HG03342 (cell line): ENCODE measurements around the gene MAGI3.
"Not testable (repeated sequence)": the region's sequence is repeated elsewhere in the genome, so short reads cannot be mapped to it uniquely, and the experiment has no call there.

Source experiments
- ATAC-seq: cut with Tn5 transposase; IDR thresholded peaks from one replicate; pipeline ENCODE4 v1.9.1; 2021; ENCODE audit warnings: mild to moderate bottlenecking, moderate library complexity; ENCODE audit not compliant: unreplicated experiment

The MAGI3 gene

DNA sequence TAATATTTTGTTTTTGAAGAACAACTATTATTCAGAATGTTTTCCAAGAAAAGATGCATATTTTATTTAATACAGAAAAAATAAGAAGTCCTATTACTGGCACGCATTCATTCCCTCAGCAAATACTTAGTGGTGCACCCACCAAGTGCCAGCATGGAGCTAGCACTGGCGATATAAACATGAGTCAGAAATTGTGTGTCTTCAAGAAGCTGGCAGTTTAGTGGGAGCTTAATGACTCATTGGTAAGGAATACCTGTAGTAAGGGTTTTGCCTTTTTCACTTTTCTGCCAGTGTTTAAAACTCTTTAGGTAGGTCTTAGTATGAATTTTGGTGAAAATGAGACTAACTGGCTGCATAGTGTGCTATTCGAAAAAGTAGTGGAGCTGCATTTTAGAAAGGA lies 6.3 kb downstream of the MAGI3 start:
- no peak for ATAC-seq

DNA sequence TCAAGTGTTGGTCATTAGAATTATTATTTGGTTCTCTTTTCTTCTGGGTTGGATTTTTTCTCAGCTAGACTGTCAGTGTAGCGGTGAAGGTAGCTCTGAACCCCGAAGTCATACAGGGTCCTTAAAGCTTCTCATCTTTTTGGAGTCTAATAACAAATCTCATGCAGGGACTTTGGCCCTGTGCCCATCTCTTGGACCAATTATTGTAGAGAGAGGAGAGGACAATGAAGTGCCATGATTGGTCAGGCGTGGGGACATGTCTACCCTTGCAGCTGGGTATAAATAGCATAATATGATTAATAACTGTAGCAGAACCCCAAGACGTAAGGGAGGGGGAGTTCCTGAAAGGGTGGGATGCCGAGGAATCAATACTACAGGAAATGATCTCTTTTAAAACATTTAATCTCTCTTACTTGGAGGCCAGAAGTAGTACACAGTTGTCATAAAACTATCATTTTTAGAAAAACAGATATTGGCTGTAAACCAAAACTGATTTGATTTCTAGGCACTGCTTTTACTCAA lies 8.8 kb downstream of the MAGI3 start:
- ATAC-seq = no peak

DNA sequence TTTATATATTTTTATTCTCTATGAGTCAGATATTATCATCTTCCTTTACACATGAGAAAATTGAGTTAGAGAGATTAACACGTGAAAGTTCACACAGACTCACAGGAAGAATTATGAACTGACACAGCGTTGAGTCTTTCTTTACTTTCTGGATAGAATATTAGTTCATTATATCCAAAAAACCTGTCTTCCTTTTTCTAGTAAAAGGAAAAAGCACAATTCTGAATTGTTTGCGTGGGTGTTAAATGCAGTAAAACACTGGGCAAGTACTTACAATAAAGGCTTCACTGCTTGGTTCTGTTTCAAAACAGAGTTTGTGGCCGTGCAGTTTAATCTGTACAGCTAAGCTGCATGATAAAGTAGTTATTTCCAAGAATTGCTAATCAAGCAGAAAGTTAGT lies 10.8 kb downstream of the MAGI3 start:
- no peak for ATAC-seq

DNA sequence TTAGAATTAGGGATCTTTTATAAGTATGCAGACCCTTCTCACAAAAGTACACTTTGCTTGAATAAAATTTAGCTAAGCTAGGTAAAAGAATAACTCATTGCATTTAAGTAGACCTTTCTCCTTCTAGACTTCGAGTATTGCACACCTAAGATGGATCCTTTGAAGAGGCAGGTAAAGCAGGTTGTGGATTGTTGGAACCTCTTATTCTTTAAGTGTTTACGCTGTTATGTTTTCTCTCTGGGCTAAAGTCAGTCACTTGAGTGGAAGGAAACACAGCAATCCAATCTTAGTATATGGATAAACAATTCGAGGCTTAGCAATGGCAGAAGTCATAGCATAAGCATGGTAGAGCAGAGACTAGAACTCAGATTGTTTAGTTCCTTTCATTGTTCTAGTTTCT lies 11.4 kb downstream of the MAGI3 start:
- ATAC-seq = no peak

DNA sequence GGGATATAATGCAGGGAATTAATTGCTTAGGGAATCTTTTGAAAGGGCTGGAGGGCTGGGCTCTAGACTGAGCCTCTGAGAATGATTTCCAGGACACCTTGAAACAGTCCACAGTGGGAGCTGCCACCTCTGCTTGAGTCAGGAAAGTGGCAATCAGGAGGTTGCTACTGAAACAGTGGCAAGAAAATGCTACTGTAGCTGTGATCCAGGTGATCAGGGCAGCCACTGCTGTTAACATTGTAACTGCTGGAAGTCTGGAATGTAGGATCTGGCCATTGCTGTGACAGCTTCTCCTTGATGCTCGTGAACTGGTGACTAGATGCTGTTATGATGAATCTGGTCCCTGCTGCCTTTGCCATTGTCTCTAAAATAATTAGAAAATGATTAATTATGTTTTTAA lies 12.8 kb downstream of the MAGI3 start:
- no peak for ATAC-seq

DNA sequence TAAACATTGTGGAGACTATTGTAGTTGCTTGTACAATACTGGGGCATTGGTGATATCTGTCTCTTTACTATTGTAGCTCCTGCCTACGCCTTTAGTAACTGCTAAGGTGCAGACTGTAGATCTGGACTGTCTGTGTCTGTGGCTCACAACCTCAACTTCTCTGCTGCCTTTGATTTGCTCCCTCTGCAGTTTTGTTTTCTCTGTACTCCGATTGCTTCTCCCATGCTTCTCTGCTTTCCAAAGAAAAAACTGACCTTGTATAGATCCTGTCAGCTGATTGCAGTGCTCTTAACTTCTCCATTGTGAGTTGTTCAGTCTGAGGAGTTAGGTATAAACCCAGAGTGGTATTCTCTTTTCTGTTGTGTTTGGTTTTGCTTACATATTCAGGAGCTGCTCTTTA lies 15.3 kb downstream of the MAGI3 start:
- ATAC-seq = no peak

DNA sequence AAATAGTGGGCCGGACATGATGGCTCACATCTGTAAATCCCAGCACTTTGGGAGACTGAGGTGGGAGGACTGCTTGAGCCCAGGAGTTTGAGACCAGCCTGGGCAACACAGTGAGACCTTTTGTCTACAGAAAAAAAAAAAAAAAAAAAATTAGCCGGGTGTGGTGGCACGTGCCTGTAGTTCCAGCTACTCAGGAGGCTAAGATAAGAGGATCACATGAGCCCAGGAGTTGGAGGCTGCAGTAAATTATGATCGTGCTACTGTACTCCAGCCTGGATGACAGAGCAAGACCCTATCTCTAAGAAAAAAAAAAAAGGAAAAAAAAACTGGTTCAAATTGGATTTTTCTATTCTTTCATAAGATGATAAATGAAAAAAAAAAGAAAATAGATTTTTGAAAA lies 15.8 kb downstream of the MAGI3 start:
- not testable (repeated sequence) for ATAC-seq

DNA sequence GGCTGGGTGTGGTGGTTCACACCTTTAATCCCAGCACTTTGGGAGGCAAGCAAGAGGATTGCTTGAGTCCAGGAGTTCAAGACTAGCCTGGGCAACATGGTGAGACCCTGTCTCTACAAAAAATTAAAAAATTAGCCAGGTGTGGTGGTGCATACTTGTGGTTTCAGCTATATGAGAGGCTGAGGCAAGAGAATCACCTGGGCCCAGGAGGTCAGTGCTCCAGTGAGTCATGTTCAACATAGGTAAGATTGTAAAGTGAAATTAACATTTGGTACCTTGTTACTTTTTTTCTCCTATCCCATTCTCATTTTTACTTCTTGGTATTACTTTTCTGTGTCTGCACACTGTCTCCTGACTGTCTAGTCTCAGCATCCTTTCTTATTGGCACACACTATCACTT lies 19.0 kb downstream of the MAGI3 start:
- no peak for ATAC-seq

DNA sequence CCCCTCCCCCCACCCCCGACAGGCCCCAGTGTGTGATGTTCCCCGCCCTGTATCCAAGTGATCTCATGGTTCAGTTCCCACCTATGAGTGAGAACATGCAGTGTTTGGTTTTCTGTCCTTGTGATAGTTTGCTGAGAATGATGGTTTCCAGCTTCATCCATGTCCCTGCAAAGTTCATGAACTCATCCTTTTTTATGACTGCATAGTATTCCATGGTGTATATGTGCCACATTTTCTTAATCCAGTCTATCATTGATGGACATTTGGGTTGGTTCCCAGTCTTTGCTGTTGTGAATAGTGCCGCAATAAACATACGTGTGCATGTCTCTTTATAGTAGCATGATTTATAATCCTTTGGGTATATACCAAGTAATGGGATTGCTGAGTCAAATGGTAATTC lies 21.7 kb downstream of the MAGI3 start:
- ATAC-seq = not testable (repeated sequence)

DNA sequence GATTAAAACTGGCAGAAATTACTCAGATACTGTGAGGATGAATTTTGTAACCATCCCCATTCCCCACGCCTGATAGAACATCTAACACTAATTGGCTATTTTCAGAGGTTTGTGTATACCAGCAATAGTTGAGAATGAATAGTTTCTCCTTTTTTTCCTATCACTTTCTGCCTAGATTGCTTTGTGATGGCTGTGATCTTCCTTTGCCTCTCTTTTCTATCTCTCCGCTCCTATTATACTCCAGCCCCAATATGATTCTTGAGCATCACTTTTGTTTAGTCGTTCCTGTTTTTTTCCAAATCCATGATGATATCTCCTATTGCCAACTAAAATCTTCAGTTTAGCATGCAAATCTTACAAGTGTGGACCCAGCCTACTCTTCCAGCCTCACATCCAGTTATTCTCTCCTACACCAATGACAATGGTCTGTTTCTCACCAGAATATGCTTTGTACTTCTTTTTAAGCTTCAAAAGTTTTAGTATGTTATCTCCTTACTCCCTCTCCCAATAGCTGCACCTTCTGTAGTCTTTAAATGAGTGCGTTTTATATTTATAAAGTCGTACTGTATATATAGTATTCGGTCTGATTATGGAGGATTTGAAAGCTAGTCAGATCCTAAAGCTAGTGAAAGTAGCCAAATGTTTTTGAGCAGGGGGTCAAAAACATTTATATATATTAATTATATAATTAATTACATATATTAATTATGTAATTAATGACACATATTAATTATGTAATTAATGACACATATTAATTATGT lies 25.2 kb downstream of the MAGI3 start:
- no peak for ATAC-seq

DNA sequence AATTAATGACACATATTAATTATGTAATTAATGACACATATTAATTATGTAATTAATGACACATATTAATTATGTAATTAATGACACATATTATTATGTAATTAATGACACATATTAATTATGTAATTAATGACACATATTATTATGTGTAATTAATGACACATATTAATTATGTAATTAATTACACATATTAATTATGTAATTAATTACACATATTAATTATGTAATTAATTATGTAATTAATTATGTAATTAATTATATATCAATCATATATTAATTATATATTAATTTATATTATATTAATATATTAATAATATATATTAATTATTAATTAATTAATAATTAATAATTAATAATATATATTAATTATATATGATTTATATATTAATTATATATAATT lies 25.8 kb downstream of the MAGI3 start:
- not testable (repeated sequence) for ATAC-seq

DNA sequence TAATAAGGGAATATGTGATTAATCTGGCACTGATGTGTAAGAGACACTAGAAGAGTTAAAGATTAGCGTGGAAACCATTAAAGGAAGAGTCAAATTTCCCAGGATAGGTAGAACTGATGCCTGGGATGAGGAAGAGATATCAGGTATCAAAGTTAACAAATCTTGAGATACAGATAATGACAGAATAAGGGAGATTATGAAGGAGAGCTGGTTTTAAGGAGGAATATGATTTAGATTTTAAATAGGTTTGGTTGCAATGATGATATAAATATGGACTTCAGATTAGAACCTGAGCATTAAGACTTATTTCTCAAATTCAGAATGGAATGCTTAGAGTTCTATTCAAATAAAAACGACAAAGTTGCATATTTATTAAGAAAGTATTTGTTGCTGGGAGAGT lies 26.2 kb downstream of the MAGI3 start:
- ATAC-seq = no peak

DNA sequence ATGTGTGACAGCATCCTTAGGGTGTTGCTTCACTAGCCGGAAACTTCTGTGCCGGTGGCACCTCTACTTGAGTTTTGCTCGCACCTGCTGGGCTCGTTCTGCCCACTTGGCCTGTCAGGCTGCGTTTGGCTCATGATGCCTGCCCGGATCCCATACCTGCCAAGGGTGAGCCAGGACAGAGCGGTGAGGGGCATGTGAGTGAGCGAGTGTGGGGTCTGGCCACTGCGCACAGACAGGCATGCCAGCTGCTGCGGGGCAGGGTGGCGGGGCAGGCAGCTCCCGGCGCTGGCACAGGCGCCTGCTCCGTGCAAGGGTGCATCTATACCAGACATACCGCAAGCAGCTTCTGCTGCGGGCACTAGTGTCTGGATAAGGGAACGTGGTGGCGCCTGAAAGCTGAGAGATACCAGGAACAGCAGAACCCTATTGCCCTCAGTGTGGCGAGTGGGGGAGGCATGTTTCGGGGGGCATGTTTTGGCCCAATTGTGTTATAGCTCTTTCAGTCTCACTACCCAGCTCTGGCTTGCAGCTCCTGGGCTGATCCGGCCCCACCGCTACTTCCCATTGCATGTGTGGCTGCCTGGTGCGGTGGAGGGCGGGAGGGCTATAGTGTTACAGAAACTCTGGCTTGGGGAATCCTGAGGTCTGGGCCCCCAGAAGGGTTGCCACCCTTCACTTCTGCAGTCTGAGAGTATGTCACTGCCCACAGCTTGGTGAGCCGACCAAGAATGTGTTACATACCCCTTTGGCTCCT lies 32.2 kb downstream of the MAGI3 start:
- no peak for ATAC-seq

DNA sequence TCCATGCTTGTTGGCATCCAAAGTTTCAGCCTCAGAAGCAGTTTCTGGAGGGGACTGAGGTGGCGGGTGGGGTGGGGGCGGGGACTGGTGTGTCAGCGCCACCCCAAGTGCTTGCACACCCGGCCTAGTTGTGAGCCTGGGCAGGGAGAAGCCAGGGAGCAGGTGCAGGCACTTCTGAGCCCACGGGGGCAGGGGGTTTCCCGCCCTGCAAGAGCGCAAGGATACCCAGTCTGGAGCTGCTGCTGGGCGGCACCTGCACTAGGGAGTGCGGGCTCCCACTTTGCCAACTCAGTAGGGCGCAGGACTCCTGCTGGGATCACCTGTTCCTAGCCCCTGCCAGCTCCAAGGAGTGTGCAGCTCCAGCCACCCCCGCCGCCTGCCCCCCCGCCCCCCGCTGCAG lies 33.5 kb downstream of the MAGI3 start:
- ATAC-seq = no peak

DNA sequence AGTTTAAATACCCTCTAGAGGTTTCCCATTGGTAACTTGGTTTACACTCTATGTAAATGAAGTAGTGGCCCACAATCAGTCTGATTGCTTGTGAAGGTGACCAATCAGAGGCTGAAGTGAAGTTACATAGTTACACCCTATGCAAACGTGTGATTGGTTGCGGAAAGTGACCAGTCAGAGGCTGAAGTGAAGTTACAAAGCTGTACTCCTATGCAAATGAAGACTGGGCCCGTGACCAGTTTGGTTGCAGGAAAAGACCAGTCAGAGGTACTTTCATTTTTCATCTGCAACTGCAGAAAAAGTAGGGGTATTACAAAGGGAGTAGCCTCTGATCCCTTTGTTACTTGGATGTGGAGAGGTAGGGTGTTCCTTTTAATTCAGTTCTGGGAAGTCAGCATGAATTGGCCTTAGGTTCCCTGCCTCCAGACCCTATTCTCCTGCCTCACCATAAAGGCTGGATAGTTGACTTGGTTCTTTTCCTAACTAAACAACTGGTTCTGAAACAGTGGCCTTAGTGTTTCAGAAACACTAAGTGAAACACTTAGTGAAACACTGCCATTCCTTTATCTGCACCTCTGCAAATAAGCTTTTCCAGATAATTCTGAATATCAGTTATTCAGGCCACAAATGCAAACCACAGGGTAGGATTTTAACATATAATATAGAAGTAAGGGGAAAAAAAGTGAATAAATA lies 39.3 kb downstream of the MAGI3 start:
- ATAC-seq = no peak

DNA sequence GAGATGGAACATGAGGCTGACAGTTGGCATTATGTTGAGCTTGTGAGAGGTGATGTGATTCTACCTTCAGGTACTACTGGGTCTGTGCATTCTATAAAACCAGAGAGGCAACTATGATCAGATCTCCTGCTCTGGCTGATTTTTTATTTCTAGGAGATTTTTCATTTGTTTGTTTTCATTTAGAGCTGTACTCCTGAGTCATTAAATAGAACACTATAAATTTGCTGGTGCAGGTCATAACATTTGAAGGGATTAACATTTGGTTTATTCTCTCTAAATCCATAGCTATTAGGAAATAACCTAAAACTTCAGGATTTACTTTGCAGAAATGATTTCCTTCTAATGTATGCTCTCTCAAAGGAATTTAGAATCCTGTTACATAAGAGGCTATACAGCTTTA lies 42.9 kb downstream of the MAGI3 start:
- no peak for ATAC-seq

DNA sequence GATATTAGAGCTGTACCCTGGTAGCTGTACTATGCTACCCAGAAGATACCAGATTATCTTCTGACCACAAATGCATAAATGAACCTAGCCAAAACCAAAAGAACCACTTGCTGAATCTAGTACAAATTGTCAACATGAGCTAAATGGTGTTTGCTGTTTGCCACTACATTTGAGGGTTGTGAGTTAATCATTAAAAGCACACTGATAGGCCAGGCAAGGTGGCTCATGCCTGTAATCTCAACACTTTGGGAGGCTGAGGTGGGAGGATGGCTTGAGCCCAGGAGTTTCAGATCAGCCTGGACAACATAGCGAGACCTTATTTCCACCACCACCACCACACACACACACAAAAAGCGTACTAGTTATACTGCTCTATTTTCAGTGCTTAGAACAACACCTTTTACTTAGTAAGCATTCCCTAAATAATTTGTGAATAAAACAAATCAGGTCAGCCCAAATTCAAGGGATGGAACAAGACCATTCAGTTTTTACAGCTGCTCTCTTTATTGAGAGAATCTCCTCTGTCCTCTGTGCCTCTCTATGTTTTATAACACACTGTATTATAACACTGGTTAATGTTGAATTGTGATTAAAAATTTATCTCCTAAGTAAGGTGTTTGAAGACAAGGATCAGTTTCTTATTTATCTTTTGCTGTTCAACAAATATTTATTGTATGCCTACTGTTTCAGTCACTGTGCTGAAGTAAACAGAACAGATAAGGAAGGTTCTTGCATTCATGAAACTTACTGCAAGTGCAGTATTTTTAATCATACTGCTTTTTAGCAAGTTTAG lies 44.0 kb downstream of the MAGI3 start:
- ATAC-seq = no peak

DNA sequence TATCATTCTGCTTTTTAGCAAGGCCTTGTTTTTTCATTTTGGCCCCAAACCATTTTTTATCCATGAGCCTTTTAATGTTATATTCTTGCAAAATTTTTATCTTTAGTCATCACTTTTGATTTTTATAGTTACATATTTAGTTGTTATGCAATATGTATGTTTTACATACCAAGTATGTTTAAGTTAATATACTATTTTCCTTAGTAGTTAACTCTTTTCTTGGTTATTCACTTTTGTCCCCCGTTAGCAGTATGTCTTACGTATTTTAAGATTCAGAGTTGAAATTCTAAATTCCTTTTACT lies 44.5 kb downstream of the MAGI3 start:
- ATAC-seq = no peak

DNA sequence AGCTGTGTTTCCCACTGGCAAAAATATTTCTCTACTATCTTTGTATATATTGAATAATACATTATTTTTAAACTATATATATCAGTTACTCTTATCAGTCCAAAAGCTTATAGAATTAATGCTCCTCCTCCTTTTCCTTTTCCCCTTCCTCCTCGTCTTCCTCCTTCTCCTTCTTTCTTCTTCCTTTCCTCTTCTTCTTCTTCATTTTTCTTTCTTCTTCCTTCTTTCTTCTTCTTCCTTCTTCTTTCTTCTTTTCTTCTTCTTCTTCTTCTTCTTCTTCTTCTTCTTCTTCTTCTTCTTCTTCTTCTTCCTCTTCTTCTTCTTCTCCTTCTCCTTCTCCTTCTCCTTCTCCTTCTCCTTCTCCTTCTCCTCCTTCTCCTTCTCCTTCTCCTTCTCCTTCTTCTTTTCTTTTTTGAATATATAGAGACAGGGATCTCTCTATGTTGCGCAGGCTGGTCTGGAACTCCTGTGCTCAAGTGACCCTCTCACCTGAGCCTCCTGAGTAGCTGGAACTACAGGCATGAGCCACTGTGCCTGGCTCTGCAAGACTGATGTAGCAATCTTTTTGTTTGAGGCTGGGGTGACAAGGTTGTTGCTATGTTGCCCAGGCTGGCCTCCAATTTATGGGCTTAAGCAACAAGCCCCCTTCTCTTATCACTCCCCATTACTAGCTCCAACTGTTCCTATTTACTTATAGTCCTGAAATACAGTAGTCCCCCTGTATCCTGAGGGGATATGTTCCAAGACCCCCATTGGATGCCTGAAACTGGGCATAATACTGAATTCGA lies 47.4 kb downstream of the MAGI3 start:
- no peak for ATAC-seq

DNA sequence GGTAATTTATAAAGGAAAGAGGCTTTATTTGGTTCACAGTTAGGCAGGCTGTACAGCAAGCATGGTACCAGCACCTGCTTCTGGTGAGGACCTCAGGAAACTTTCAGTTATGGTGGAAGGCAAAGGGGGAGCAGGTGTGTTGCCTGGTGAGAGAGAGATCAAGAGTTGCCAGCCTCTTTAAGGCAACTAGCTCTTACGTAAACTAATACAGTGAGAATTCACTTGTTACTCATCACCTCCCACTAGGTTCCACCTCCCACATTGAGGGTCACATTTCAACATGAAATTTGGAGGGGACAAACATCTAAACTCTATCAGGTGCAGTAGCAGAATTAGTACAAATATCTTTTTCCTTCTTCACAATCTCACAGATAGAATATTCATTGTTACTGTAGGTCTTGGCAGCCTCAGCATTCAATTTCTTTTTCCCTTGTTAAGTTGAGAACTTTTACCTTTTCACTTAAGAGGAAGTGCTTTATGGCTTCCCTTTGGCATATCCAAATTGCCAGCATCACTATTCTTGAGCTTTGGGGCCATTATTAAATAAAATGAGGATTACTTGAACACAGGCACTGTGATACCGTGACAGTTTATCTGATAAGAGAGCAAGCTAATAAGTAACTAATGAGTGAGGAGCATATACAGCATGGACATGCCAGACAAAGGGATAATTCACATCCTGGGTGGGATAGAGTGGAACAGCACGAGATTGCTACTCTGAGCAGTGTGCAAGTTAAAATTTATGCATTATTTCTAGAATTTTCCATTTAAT lies 48.4 kb downstream of the MAGI3 start:
- no peak for ATAC-seq
